OCI-LY3 (cell line): ENCODE data around the gene GINS2.

Source experiments
- H2AFZ ChIP-seq: fragments of 200-600, 300-600 bp; shearing (Covaris generic); 2 replicates; pipeline ENCODE4 v1.6.0; 2014; ENCODE audit warnings: antibody characterized with exemption, low read depth, low read length
- H3K27ac ChIP-seq: fragments of 200-600, 300-600 bp; sonication (generic); 2 replicates; pipeline ENCODE4 v1.5.1; 2014; ENCODE audit warnings: mild to moderate bottlenecking, low read length, moderate library complexity, mixed read lengths
- H3K27me3 ChIP-seq: fragments of 200-600, 300-600 bp; sonication (generic); 2 replicates; pipeline ENCODE4 v1.6.1; 2014; ENCODE audit warnings: low read depth, low read length, mixed read lengths
- H3K36me3 ChIP-seq: fragments of 200-600, 300-600 bp; sonication (generic); replicated peaks from 2 replicates; pipeline ENCODE3; 2014; ENCODE audit warnings: low read depth, low read length, mixed read lengths
- H3K4me1 ChIP-seq: fragments of 300-600, 200-600 bp; sonication (generic); 2 replicates; pipeline ENCODE4 v1.6.1; 2014; ENCODE audit warnings: low read length, mixed read lengths
- H3K4me2 ChIP-seq: fragments of 200-600, 300-600 bp; sonication (generic); 2 replicates; pipeline ENCODE4 v1.6.1; 2014; ENCODE audit warnings: low read length, mixed read lengths
- H3K4me3 ChIP-seq: fragments of 300-600, 200-600 bp; sonication (generic); 2 replicates; pipeline ENCODE4 v1.5.1; 2014; ENCODE audit warnings: antibody characterized with exemption, mild to moderate bottlenecking, low read length, moderate library complexity
- H3K79me2 ChIP-seq: fragments of 300-600, 200-600 bp; shearing (Covaris generic); 2 replicates; pipeline ENCODE4 v1.6.1; 2014; ENCODE audit warnings: mild to moderate bottlenecking, low read length, mixed read lengths
- H3K9ac ChIP-seq: fragments of 300-600, 200-600 bp; shearing (Covaris generic); 2 replicates; pipeline ENCODE4 v1.6.0; 2014; ENCODE audit warnings: mild to moderate bottlenecking, low read length, moderate library complexity
- H3K9me3 ChIP-seq: fragments of 200-600, 300-600 bp; shearing (Covaris generic); 2 replicates; pipeline ENCODE4 v1.6.1; 2014; ENCODE audit warnings: low read length, mixed read lengths; ENCODE audit not compliant: insufficient read depth
- H4K20me1 ChIP-seq: fragments of 200-600, 300-600 bp; sonication (generic); 2 replicates; pipeline ENCODE4 v1.6.1; 2016; ENCODE audit warnings: low read length, mixed read lengths; ENCODE audit not compliant: insufficient read depth
- CTCF ChIP-seq: fragments of 200-600, 300-600 bp; sonication (generic); IDR thresholded peaks from 2 replicates; pipeline ENCODE4 v1.5.1; 2014; ENCODE audit warnings: antibody characterized with exemption, low read length, low read depth
- EZH2phosphoT487 ChIP-seq: fragments of 200-600 bp; shearing (Covaris generic); IDR thresholded peaks from 2 replicates; pipeline ENCODE4 v1.6.1; 2018; ENCODE audit warnings: antibody characterized with exemption, mixed run types, low read depth

GINS2 gene

GRCh38 chr16:85734311-85735017 lies 45.7 kb upstream of the GINS2 start:
- Histone ChIP-seq H3K36me3 (no peaks in the 10 kb centered on the region), H3K4me3 (no peak overlapping the region), H3K9ac (no peak overlapping the region), H3K4me2 (no peak overlapping the region), H3K4me1 (no peaks in the 10 kb centered on the region), H3K27ac (no peak overlapping the region), H4K20me1 (no peaks in the 10 kb centered on the region), H3K79me2 (no peaks in the 10 kb centered on the region), H3K9me3 (no peaks in the 10 kb centered on the region), H2AFZ (no peak overlapping the region), H3K27me3 (peaks cover 15% of the 10 kb centered on the region)
- no peak for TF ChIP-seq EZH2phosphoT487
- no peak for TF ChIP-seq CTCF

GRCh38 chr16:85733839-85734170 lies 45.1 kb upstream of the GINS2 start:
- Histone ChIP-seq H4K20me1 (no peaks in the 10 kb centered on the region), H3K9ac (no peak overlapping the region), H3K4me1 (no peaks in the 10 kb centered on the region), H3K27me3 (peaks cover 21% of the 10 kb centered on the region), H3K9me3 (no peaks in the 10 kb centered on the region), H3K4me3 (no peak overlapping the region), H3K36me3 (no peaks in the 10 kb centered on the region), H3K79me2 (no peaks in the 10 kb centered on the region), H3K4me2 (no peak overlapping the region), H3K27ac (no peak overlapping the region), H2AFZ (no peak overlapping the region)
- TF ChIP-seq EZH2phosphoT487 (no peak), CTCF (no peak)

- no peak overlapping the region for H2AFZ ChIP-seq
Measured at GRCh38 chr16:85733155-85733838, 44.5 kb upstream of the GINS2 start.

More at GRCh38 chr16:85733155-85733838, 44.5 kb upstream of the GINS2 start:
- Histone ChIP-seq H3K27me3 (peaks cover 24% of the 10 kb centered on the region), H3K4me1 (no peaks in the 10 kb centered on the region), H3K9me3 (no peaks in the 10 kb centered on the region), H3K9ac (no peak overlapping the region), H3K79me2 (no peaks in the 10 kb centered on the region), H3K27ac (no peak overlapping the region), H3K4me2 (no peak overlapping the region), H4K20me1 (no peaks in the 10 kb centered on the region), H3K4me3 (no peak overlapping the region), H3K36me3 (no peaks in the 10 kb centered on the region)
- TF ChIP-seq EZH2phosphoT487 (no peak), CTCF (no peak)
